HUES48 (cell line): ENCODE data around the gene ANKMY1.

Source experiments
- H3K27ac ChIP-seq: one replicate; pipeline ENCODE4 v1.7.0; 2013; ENCODE audit warnings: low read depth, low read length, inconsistent platforms
- H3K27me3 ChIP-seq: 2 replicates; pipeline ENCODE4 v1.6.1; 2013; ENCODE audit warnings: mild to moderate bottlenecking, low read length; ENCODE audit not compliant: control insufficient read depth, insufficient read depth
- H3K36me3 ChIP-seq: 2 replicates; pipeline ENCODE4 v1.6.1; 2013; ENCODE audit warnings: low read length; ENCODE audit not compliant: control insufficient read depth, insufficient read depth
- H3K4me1 ChIP-seq: 2 replicates; pipeline ENCODE4 v1.6.1; 2013; ENCODE audit warnings: mild to moderate bottlenecking, low read length; ENCODE audit not compliant: control insufficient read depth, insufficient read depth
- H3K4me3 ChIP-seq: 2 replicates; pipeline ENCODE4 v1.5.1; 2013; ENCODE audit warnings: mild to moderate bottlenecking, low read depth, low read length
- H3K9ac ChIP-seq: 2 replicates; pipeline ENCODE4 v1.6.1; 2013; ENCODE audit warnings: mild to moderate bottlenecking, low read depth, low read length, moderate library complexity
- H3K9me3 ChIP-seq: 2 replicates; pipeline ENCODE4 v1.6.1; 2013; ENCODE audit warnings: low read length; ENCODE audit not compliant: control insufficient read depth, insufficient read depth

Gene ANKMY1

DNA sequence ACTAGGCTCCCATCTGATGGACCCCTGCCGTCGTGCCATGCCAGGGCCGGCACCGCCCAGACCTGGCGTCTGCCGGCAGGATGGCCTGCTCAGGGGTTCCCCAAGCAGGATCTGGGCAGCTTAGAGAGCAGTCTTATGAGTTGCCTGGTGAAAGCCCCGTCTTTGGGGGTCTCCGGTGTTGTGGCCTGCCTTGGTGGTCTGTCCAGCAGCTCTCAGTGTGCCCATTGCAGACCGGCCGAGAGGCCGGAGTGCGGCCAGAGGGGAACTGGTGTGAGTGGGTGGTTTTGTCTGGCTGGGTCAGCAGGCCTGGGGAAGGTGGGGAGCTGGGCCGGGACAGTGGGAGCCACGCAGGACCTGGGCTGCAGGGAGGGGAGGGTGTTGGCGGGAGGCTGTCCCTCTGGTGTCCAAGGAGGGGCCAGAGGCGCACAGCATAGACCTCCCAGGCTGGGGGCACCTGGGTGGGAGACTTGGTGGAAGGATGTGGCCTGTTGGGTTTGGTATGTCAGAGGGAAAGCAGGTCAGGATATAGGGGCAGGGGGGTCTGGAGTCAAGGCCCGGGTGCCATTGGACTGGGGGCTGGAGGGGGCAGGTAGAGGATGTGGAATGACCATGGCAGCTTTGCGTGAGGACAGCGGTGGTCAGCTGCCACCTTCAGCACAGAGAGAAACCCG, 105.9 kb downstream of the ANKMY1 start:
- Histone ChIP-seq H3K9ac (no peak overlapping the region), H3K27me3 (peaks cover 38% of the 10 kb centered on the region), H3K4me1 (peaks cover 31% of the 10 kb centered on the region), H3K4me3 (peak overlapping the region; percentile 63), H3K36me3 (no peaks in the 10 kb centered on the region), H3K27ac (no peak overlapping the region), H3K9me3 (no peaks in the 10 kb centered on the region)

DNA sequence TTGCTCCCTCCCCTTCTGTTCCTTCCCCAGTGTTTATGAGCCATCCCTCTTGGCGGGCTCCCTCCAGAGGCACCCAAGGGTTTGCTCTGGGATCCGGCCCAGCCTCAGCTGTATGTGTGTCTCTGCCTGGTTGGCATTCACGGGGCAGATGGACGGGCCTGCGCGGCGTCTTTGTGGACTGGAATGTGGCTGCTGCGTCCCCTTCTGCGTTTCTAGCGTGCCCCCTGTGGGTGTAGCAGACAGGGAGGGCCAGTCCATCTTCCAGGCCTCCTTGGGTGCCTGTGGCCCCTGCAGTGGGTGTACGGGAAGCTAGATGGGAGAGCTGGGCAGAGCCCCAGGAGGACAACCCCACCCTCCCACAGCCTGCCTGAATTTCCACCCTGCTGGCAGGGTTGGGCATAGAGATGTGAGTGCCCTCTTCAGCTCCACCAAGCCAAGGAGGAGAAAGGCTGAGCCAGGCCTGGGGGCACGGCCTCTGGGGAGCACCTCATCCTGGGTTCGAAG, 106.6 kb downstream of the ANKMY1 start:
- H3K27ac ChIP-seq = no peak overlapping the region
- peaks cover 24% of the 10 kb centered on the region for H3K4me1 ChIP-seq
- H3K9me3 ChIP-seq = no peaks in the 10 kb centered on the region
- H3K9ac ChIP-seq = no peak overlapping the region
- no peak overlapping the region for H3K4me3 ChIP-seq
- peaks cover 32% of the 10 kb centered on the region for H3K27me3 ChIP-seq
- no peaks in the 10 kb centered on the region for H3K36me3 ChIP-seq

DNA sequence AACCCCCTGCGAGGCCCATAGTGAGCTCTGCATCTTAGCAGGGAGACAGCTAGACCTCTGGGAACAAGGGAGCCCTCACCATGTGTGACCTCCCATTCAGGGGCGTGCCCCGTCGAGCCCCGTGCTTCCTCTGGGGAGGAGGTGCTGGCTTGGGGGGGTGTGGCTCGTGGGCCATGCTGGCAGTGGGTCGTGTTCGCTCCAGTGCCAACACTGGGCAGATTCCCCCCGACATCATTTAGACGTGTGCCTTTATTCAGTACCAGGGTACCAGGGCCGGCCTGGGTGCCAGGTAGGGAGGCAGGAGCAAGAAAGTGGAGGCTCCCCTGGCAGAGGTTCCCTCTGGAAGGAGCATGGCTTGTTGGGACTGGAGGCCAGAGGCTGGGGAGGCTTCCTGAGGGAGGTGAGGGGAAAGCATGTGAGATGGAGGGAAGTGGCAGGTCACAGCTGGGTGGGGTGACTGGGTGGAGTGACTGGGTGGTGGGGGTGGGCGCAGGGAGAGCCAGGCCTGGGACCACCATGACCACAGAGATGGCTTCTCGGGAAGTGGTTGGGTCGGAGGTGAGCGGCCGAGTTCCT, 107.2 kb downstream of the ANKMY1 start:
- Histone ChIP-seq H3K36me3 (no peaks in the 10 kb centered on the region), H3K9ac (no peak overlapping the region), H3K9me3 (no peaks in the 10 kb centered on the region), H3K4me3 (no peak overlapping the region), H3K27ac (no peak overlapping the region), H3K27me3 (peaks cover 28% of the 10 kb centered on the region), H3K4me1 (peaks cover 23% of the 10 kb centered on the region)

DNA sequence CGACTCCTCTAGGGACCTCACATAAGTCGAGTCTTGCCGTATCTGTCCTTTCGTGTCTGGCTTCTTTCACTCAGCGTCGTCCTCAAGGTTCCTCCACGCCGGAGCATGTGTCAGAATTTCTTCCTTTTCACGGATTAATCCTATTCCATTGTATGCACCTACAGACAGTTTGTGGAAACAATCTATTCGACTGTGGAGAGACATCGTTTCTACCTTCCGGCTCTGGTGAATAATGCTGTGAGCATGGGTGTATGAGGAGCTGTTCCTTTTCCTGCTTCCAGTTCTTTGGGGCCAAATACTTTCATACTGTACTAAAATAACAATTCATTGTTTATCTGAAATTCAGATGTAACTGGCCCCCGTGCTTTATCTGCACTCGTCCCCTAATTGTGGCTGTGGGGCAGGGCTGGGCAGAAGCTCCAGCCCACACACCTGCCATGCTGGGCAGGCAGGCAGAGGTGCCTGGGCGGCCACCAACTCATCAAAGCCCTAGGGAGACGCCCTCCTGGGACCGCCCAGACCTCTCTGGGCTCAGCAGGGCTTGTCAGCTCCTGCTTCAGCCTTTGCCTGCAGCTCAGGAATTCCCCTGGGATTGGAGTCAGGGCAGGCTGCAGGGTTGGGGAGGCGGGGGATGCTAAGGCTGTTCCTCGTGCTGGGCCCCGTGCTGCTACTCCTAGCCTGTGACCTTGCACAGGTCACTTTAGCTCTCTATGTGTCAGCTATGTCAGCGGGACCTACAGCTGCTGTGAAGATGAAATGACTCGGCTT, 107.8 kb downstream of the ANKMY1 start:
- H3K9me3 ChIP-seq = no peaks in the 10 kb centered on the region
- peaks cover 21% of the 10 kb centered on the region for H3K27me3 ChIP-seq
- no peak overlapping the region for H3K4me3 ChIP-seq
- H3K27ac ChIP-seq = no peak overlapping the region
- H3K9ac ChIP-seq = no peak overlapping the region
- H3K4me1 ChIP-seq = peaks cover 20% of the 10 kb centered on the region
- H3K36me3 ChIP-seq = no peaks in the 10 kb centered on the region

DNA sequence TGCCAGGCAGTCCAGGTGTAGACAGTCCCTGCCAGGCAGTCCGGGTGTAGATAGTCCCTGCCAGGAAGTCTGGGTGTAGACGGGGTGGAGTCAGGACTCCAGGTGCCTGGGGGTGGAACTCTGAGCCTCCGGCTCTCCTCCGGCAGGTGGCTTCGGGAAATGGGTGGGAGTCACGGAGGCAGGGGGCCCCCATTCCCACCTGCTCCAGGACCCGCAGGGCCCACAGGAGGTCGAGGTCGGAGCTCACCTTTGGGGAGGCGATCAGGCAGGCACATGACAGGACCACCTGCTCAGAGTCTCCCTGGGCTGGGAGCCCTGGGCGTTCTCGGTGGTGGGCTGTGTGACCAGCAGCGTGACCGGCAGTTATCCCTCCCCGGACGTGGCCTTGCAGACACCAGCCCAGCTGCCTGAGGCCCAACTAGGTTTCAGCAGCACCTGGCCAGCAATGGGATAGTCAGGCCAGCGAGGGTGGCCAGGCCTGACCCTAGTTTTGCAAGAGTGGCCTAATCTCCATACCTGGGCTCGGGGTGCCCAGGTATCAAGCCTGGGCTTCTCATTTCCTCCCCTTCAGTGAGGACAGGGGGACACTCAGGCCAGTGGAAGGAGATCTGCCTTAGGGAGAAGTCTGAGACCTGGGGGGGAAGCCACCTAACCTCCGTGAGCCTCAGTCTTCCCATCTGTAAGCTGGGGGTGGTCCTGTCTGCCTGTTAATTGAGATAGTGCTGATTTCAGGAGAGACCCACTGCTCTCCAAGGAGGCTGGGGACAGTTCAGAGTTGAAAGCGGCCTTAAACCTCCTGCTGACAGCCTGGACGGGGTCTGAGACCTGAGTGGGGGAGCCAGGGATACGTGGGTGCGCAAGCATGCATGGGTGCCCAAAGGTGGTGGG, 109.2 kb downstream of the ANKMY1 start:
- H3K4me3 ChIP-seq = no peak overlapping the region
- peaks cover 8% of the 10 kb centered on the region for H3K27me3 ChIP-seq
- no peaks in the 10 kb centered on the region for H3K9me3 ChIP-seq
- 0 out of 2 replicates have a peak, but pooled peaks cover 10% of the 10 kb centered on the region for H3K4me1 ChIP-seq
- H3K9ac ChIP-seq = no peak overlapping the region
- no peaks in the 10 kb centered on the region for H3K36me3 ChIP-seq
- no peak overlapping the region for H3K27ac ChIP-seq

DNA sequence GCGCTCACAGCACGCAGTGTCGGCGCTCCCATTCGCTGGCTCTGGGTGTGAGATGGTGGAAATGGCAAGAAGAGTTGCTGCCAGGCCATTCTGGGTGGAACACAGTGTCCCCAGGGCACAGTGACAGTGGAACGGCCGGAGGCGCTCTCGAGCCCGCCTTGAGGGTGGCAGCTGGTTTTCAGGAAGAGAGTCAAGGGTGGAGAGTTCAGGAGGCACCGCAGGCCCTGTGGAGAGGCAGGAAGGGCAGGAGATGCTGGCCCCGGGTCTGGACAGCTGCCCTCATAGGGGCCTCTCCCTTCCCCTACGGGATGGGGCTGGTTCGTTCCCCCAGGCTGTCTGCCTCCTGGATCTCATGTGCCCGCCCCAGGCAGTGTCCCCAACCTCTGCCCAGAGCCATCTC, 109.9 kb downstream of the ANKMY1 start:
- Histone ChIP-seq H3K27me3 (peaks cover 6% of the 10 kb centered on the region), H3K4me1 (0 out of 2 replicates have a peak, but pooled peaks cover 10% of the 10 kb centered on the region), H3K9me3 (no peaks in the 10 kb centered on the region), H3K36me3 (no peaks in the 10 kb centered on the region), H3K9ac (no peak overlapping the region), H3K27ac (no peak overlapping the region), H3K4me3 (no peak overlapping the region)

DNA sequence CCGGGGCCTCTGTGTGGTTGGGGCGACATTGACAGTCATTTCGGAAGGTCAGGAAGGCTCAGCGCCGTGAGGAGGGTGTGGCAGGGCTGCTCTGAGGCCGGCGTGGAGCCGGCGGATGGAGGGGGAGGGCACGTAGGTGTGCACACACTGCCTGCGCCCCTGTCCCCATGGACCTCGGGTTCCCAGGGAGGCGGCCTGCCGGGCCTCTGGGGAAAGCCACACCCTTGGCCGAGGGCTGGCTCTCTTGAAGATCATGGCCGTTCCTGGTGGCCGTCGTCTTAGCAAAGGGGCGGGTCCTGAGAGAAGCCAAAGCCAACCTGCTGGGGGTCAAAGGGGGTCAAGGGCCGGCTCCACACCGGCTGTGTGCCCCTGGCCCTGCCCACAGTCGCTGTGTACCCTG, 110.5 kb downstream of the ANKMY1 start:
- Histone ChIP-seq H3K4me3 (no peak overlapping the region), H3K36me3 (no peaks in the 10 kb centered on the region), H3K9me3 (no peaks in the 10 kb centered on the region), H3K27me3 (peaks cover 6% of the 10 kb centered on the region), H3K4me1 (0 out of 2 replicates have a peak, but pooled peaks cover 10% of the 10 kb centered on the region), H3K9ac (no peak overlapping the region), H3K27ac (no peak overlapping the region)

DNA sequence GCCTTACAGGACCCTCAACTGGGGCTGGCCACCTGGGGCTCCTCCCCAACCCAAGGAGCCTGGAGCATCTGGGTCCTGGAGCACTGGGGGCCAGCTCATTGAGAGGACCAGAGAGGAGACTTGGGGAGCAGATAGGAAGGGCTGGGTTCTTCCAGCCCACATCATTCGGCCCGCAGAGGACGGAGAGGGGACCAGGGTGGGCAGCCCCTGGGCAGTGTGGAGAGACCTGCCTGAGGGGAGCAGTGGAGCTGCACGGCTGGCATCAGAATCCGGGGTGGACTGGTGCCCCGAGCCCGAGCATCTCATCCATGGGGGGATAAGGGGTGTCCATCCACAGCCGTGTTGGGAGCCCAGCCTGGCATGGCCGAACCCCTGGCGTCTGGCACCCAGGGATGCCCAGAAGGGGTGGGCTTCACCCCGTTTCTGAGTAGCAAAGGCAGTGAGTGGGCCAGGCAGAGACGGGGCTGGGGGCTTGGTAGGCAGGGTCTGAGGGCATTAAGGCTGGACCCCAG, 111.1 kb downstream of the ANKMY1 start:
- peaks cover 3% of the 10 kb centered on the region for H3K27me3 ChIP-seq
- no peak overlapping the region for H3K27ac ChIP-seq
- H3K4me3 ChIP-seq = no peak overlapping the region
- no peaks in the 10 kb centered on the region for H3K9me3 ChIP-seq
- no peak overlapping the region for H3K9ac ChIP-seq
- H3K36me3 ChIP-seq = no peaks in the 10 kb centered on the region
- H3K4me1 ChIP-seq = 0 out of 2 replicates have a peak, but pooled peaks cover 4% of the 10 kb centered on the region

DNA sequence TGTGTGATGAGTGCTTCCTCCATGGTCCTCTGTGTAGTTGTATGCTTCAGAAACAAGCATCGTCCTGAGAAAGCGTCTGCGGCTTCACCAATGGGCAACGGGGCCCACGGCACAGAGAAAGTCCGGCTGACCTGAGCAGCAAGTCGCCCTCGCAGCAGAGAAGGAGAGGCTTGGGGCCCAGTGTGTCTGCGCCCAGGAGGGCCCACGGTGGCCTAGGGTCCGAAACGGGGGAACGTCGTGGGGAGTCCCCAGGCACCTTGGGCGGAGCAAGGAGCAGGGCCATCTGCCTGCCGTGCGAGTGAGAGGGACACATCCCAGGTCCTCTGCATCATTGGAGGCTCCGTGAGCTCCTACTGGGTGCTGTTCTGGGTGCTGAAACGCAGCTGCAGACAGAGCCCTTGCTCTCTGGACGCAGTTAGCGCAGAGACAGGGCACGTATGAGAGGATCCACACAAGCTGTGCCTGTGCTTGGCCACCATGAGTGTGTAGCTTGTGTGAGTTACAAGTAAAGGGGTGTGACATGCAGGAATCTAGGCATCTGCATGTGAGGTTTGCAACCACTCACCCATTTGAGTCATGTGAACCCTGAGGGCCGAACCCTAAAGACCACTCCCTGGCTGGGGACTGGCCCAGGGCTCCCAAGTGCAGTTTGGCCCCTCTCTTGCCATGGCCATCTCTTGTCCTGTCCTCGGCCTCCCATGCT, 111.7 kb downstream of the ANKMY1 start:
- H3K27ac ChIP-seq = no peak overlapping the region

DNA sequence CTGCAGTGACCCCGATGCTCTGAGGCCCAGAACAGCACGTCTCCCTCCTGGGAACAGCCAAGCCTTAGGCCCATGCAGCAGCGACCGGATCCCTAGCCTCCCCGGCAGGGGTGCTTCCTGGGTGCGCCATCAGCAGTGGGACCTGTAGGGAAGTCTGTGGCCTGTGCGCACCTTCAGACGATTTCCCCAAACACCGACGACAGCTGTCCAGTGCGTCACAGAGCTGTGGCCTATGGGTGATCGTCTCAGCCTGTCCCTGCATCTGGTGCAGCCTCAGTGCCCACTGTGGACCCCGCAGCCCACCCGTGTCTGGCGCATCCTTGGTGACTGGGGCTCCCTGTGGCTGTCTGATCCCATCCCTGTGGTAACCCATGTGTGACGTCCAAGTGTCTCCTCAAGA, 113.3 kb downstream of the ANKMY1 start:
- no peak overlapping the region for H3K4me3 ChIP-seq
- H3K27me3 ChIP-seq = no peaks in the 10 kb centered on the region
- H3K27ac ChIP-seq = no peak overlapping the region
- no peaks in the 10 kb centered on the region for H3K9me3 ChIP-seq
- no peak overlapping the region for H3K9ac ChIP-seq
- H3K36me3 ChIP-seq = no peaks in the 10 kb centered on the region
- H3K4me1 ChIP-seq = no peaks in the 10 kb centered on the region

More for the DNA sequence above, 111.7 kb downstream of the ANKMY1 start:
- Histone ChIP-seq H3K4me1 (0 out of 2 replicates have a peak, but pooled peaks cover 4% of the 10 kb centered on the region), H3K9me3 (no peaks in the 10 kb centered on the region), H3K9ac (no peak overlapping the region), H3K4me3 (no peak overlapping the region), H3K27me3 (no peaks in the 10 kb centered on the region), H3K36me3 (no peaks in the 10 kb centered on the region)
